Stomach (tissue), 9 donors: Measurements from ENCODE around the gene RBMS3. TPM values are rescaled to one million over a fixed set of nuclear protein-coding genes. Genes with fewer than 3 reads are reported as not detected.

Experiments used
- DNase-seq, 2 donors: peaks; one replicate each; pipeline versions ENCODE4 v3.0.0 to v3.0.0-alpha.2; 2013 to 2019
- H3K27ac ChIP-seq, 5 donors: fragments of 200-600 bp in 4 of 5; sonication (generic) in 4 of 5; one replicate each; pipeline ENCODE4 v1.5.1; 2013 to 2019; ENCODE audit warnings: mild to moderate bottlenecking in 1 of 5, moderate library complexity in 1 of 5
- H3K27me3 ChIP-seq, 3 donors: fragments of 200-600 bp; sonication (generic); one replicate each; pipeline ENCODE4 v1.5.1; 2017 to 2019; ENCODE audit warnings: mixed run types in 1 of 3
- H3K36me3 ChIP-seq, 4 donors: fragments of 200-600 bp; sonication (generic); 1 replicate in 3 of 4; 2 replicates in 1 of 4; pipeline ENCODE4 v1.5.1; 2016 to 2019
- H3K4me1 ChIP-seq, 4 donors: fragments of 200-600 bp; sonication (generic); one replicate each; pipeline ENCODE4 v1.5.1; 2016 to 2019
- H3K4me3 ChIP-seq, 4 donors: fragments of 200-600 bp; sonication (generic) in 3 of 4; one replicate each; pipeline ENCODE4 v1.5.1; 2016 to 2019; ENCODE audit warnings: mild to moderate bottlenecking in 1 of 4
- H3K9me3 ChIP-seq, 4 donors: fragments of 200-600 bp; sonication (generic); one replicate each; pipeline ENCODE4 v1.5.1; 2016 to 2019
- CTCF ChIP-seq, 7 experiments: fragments of 450-650 bp in 4 of 7; fragments of 200-600 bp in 3 of 7; sonication (generic) in 3 of 7; IDR thresholded peaks; one replicate each; pipeline ENCODE4 v1.5.1; 2016 to 2019; ENCODE audit warnings: antibody characterized with exemption in 7 of 7, control low read depth in 2 of 7, mild to moderate bottlenecking in 1 of 7
- EP300 ChIP-seq: sonication (generic); formaldehyde crosslinking; IDR thresholded peaks from one replicate; pipeline ENCODE4 v1.6.1; 2017; ENCODE audit warnings: antibody characterized with exemption
- POLR2A ChIP-seq, 4 donors: fragments of 450-650 bp; IDR thresholded peaks; one replicate each; pipeline ENCODE4 v1.6.1; 2016; ENCODE audit warnings: antibody characterized with exemption in 4 of 4, control low read depth in 2 of 4, mild to moderate bottlenecking in 1 of 4, moderate library complexity in 1 of 4
- POLR2AphosphoS5 ChIP-seq, 3 donors: sonication (generic); formaldehyde crosslinking; IDR thresholded peaks; one replicate each; pipeline ENCODE4 v1.6.1; 2016; ENCODE audit warnings: antibody characterized with exemption in 3 of 3
- WGBS, 5 donors: extraction: QIAGEN DNeasy Blood & Tissue Kit in 3 of 5; methylation state at CpG; one replicate each; pipeline versions ENCODE4 v1.1.5 to v1.1.7; 2013 to 2018; 5-methylcytosine and 5-hydroxymethylcytosine counted together
- intact Hi-C: fragments of 100-400 bp; cut with DNase I; formaldehyde crosslinking; loops from one replicate; pipeline ENCODE4 v1.15.1; 2023; ENCODE audit warnings: low total_unique reads
- polyA plus RNA-seq, 3 donors: library from polyadenylated mRNA; stranded (reverse); fragments of 200-250 nt; gene quantifications; one replicate each; pipeline ENCODE4 v1.2.3, GENCODE V29; 2013
- total RNA-seq, 5 donors: library from RNA; depleted of rRNA; stranded (reverse); fragments of >200 nt; gene quantifications; one replicate each; pipeline versions ENCODE4 v1.1.0 to v1.2.3, GENCODE V29; 2014 to 2016
- donor health status: healthy with polysubstance abuse.
- donor health status: Bipolar disorder and iron deficiency.
- donor health status: healthy.

The RBMS3 gene
- total and polyA plus RNA-seq, 8 donors: 2.0 to 103 (median 16.0) TPM

DNA sequence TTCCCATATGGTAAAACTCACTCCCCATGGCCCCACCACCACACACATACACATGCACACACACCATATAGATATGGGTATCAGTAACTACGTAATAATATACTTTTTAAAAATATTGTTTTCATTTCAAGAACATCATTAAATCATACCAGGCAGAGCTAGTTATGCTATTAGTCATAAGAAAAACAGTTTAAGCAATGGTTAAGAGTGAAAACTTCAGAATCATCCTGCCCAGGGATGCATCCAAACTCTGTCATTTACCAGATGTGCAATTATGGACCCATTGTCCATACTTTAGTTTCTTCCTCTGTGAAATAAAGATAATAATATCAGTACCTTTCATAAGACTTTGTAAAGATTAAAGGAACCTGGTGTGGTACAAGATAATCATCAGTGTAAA, 608.3 kb downstream of the RBMS3 start:
- intact Hi-C loops: no loop called here
- no peak for TF ChIP-seq POLR2A (IDR thresholded peaks at IDR 0.05)
- no peak for TF ChIP-seq EP300
- no peak for TF ChIP-seq CTCF (IDR thresholded peaks at IDR 0.05)
- TF ChIP-seq POLR2AphosphoS5 (IDR thresholded peaks at IDR 0.05): no peak
- DNase-seq: no peak
- Histone ChIP-seq H3K27ac (no peak overlapping the region), H3K36me3 (no peaks in the 10 kb centered on the region), H3K9me3 (no peaks in the 10 kb centered on the region), H3K4me1 (no peaks in the 10 kb centered on the region), H3K4me3 (no peak overlapping the region), H3K27me3 (no peaks in the 10 kb centered on the region)
- 88 to 93% (median 92%) methylated on average over 1 of the region's 1 CpG for WGBS, 5 donors

- TF ChIP-seq POLR2A (IDR thresholded peaks at IDR 0.05) (no peak), POLR2AphosphoS5 (IDR thresholded peaks at IDR 0.05) (no peak), CTCF (IDR thresholded peaks at IDR 0.05) (no peak), EP300 (no peak)
Measured at GRCh38 chr3:29890801-29891200, 609.9 kb downstream of the RBMS3 start.

DNA sequence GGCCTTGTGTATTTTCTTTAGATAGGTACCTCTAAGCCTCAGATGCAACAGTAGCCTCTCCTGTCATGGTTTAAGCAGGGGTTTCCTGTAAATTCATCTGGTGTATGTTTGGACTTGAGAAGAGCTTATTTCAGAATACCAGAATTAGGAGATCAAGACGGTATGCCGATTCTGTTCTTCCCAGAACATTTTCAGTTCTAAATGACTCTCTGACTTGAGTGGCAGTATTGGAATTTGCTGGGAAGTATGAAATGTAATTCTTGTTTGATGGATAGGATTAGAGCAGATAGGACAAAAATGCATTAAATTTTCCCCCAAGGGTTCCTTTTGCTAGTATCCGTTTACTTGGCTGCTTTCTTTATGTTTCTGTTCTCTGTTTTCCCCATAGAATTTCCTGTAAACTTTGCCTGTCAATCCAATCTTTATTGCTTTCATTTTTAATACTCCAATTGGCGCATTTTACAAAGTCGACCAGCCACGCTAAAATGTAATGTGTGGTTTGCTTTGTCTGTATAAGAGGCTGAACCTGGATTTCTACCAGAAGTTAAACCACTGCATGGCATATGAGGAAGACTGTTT, 612.2 kb downstream of the RBMS3 start:
- no peak for TF ChIP-seq POLR2A (IDR thresholded peaks at IDR 0.05)
- no peak for TF ChIP-seq CTCF (IDR thresholded peaks at IDR 0.05)
- no peak for TF ChIP-seq POLR2AphosphoS5 (IDR thresholded peaks at IDR 0.05)
- TF ChIP-seq EP300: no peak
- Histone ChIP-seq H3K4me1 (no peaks in the 10 kb centered on the region), H3K4me3 (no peak overlapping the region), H3K36me3 (no peaks in the 10 kb centered on the region), H3K27ac (no peak overlapping the region), H3K9me3 (no peaks in the 10 kb centered on the region), H3K27me3 (no peaks in the 10 kb centered on the region)
- DNase-seq: no peak
- intact Hi-C loops: no loop called here
- 81 to 90% (median 87%) methylated on average over 6 of the region's 6 CpGs for WGBS, 5 donors

More at GRCh38 chr3:29890801-29891200, 609.9 kb downstream of the RBMS3 start:
- Histone ChIP-seq H3K36me3 (no peaks in the 10 kb centered on the region), H3K9me3 (no peaks in the 10 kb centered on the region), H3K4me1 (no peaks in the 10 kb centered on the region), H3K27ac (no peak overlapping the region), H3K27me3 (no peaks in the 10 kb centered on the region), H3K4me3 (no peak overlapping the region)
- 77 to 82% (median 81%) methylated on average over 5 of the region's 5 CpGs for WGBS, 5 donors
- DNase-seq: no peak
- intact Hi-C loops: no loop called here

DNA sequence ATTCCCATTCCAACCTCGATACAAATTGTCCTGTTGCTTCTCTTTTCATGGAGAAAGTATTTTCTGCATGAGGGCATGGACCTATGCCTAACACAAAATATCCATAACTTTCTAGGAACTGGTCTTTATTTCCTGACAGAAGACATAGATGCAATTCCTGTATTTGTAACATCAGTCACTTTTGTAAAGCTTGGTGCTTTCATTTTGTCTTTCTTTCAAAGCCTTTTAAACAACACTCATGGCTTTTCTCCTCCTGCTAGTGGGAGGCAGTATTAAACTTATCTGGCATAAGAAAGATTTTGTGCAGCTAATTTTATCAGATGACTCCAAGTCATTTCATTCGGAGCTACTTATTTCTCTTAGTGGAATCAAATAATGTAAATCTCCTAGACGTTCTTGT, 616.0 kb downstream of the RBMS3 start:
- intact Hi-C loops: no loop called here
- Histone ChIP-seq H3K27ac (no peak overlapping the region), H3K9me3 (no peaks in the 10 kb centered on the region), H3K4me3 (no peak overlapping the region), H3K27me3 (no peaks in the 10 kb centered on the region), H3K4me1 (peaks cover 0 to 3% (median 0%) of the 10 kb centered on the region in 4 donors), H3K36me3 (no peaks in the 10 kb centered on the region)
- TF ChIP-seq POLR2AphosphoS5 (IDR thresholded peaks at IDR 0.05) (no peak), CTCF (IDR thresholded peaks at IDR 0.05) (no peak), POLR2A (IDR thresholded peaks at IDR 0.05) (no peak), EP300 (no peak)
- 50 to 80% (median 78%) methylated on average over 3 of the region's 3 CpGs for WGBS, 5 donors
- no peak for DNase-seq
